ENCODE data around the gene SLC25A1. TPM values are rescaled to one million over a fixed set of nuclear protein-coding genes. Genes with fewer than 3 reads are reported as not detected.

The SLC25A1 gene
- total RNA-seq, 1 experiment from 2014 or later = 151 TPM

DNA sequence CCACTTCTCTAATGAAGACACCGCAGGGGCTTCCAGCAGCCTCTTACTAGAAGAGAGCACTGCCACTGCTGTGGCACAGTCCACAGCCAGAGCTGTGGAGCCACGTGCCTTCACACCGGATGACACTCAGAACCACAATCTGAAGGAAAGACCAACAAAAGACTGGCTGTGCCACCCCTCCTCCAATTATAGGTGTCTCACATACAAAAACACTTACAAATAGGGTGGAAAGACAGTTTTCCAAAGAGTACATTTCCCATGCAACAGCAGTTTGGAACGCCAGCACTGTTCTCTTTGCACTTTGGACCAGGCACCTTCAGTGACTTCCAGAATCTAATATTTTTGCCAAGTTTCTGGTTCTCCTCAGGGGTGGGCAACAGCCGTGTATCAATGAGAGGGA is 38.0 kb upstream of the SLC25A1 start:
- peaks cover 11 to 25% (median 17%) of the 10 kb centered on the region in 3 experiments; a peak in 6 of 7 replicates for H3K36me3 Mint-ChIP-seq (ENCODE audit: insufficient read depth in 1 of 3, low read depth in 3 of 3)
- H2AFZ ChIP-seq (ENCODE audit: low read length) = no peak overlapping the region

More for the DNA sequence above, 38.0 kb upstream of the SLC25A1 start:
- H3K79me2 ChIP-seq (ENCODE audit: insufficient read depth, low read length) = no peaks in the 10 kb centered on the region
- no peak overlapping the region for H3K23ac ChIP-seq (ENCODE audit: insufficient read length, low read depth, low read length)
- no peaks in the 10 kb centered on the region for H4K20me1 ChIP-seq (ENCODE audit: control insufficient read depth, insufficient read depth, insufficient read length)
- no peaks in the 10 kb centered on the region for H3K9me3 Mint-ChIP-seq
- H3K56ac ChIP-seq (ENCODE audit: insufficient read length, low read depth, low read length) = no peak overlapping the region
- no peak for DNase-seq
- H3K9me3 ChIP-seq (ENCODE audit: control insufficient read depth, low read depth, low read length) = no peaks in the 10 kb centered on the region
- H3T11ph ChIP-seq (ENCODE audit: low read length) = no peak overlapping the region
- H4K91ac ChIP-seq (ENCODE audit: insufficient read length, low read depth, low read length) = no peak overlapping the region
- H4K5ac ChIP-seq (ENCODE audit: insufficient read length, low read depth, low read length) = no peak overlapping the region
- no peaks in the 10 kb centered on the region for H3K27me3 ChIP-seq (ENCODE audit: insufficient read depth, low read length)
- TF ChIP-seq, protein P1, sequence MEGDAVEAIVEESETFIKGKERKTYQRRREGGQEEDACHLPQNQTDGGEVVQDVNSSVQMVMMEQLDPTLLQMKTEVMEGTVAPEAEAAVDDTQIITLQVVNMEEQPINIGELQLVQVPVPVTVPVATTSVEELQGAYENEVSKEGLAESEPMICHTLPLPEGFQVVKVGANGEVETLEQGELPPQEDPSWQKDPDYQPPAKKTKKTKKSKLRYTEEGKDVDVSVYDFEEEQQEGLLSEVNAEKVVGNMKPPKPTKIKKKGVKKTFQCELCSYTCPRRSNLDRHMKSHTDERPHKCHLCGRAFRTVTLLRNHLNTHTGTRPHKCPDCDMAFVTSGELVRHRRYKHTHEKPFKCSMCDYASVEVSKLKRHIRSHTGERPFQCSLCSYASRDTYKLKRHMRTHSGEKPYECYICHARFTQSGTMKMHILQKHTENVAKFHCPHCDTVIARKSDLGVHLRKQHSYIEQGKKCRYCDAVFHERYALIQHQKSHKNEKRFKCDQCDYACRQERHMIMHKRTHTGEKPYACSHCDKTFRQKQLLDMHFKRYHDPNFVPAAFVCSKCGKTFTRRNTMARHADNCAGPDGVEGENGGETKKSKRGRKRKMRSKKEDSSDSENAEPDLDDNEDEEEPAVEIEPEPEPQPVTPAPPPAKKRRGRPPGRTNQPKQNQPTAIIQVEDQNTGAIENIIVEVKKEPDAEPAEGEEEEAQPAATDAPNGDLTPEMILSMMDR (conservative IDR thresholded peaks at IDR 0.05) = no peak
- H3K4me1 ChIP-seq (ENCODE audit: insufficient read depth, low read length) = peaks cover 9% of the 10 kb centered on the region; the same call in 1 of the 2 replicates
- H3K27ac Mint-ChIP-seq = no peak overlapping the region
- no peaks in the 10 kb centered on the region for H3K79me1 ChIP-seq (ENCODE audit: insufficient read depth, low read depth, low read length, poor library complexity, severe bottlenecking)
- no peak overlapping the region for H2BK5ac ChIP-seq (ENCODE audit: insufficient read length, low read length)
- H3K14ac ChIP-seq (ENCODE audit: insufficient read depth, low read length) = no peak overlapping the region
- H3K4ac ChIP-seq (ENCODE audit: low read depth, low read length) = no peak overlapping the region
- H2BK20ac ChIP-seq (ENCODE audit: low read depth, low read length, poor library complexity, severe bottlenecking) = no peak overlapping the region
- H2BK15ac ChIP-seq (ENCODE audit: low read depth, low read length) = no peak overlapping the region
- H3K4me3 Mint-ChIP-seq = no peak overlapping the region
- H3K23me2 ChIP-seq (ENCODE audit: insufficient read length, low read depth, low read length, poor library complexity, severe bottlenecking) = no peaks in the 10 kb centered on the region
- H3K27ac ChIP-seq (ENCODE audit: insufficient read length, low read depth, low read length) = no peak overlapping the region
- H3K27me3 Mint-ChIP-seq (ENCODE audit: low read depth) = peaks cover 1% of the 10 kb centered on the region; the same call in 1 of the 2 replicates
- H3K18ac ChIP-seq (ENCODE audit: insufficient read length, low read depth, low read length) = no peak overlapping the region
- H3K9ac ChIP-seq (ENCODE audit: extremely low read depth, insufficient read length, low read length) = no peak overlapping the region
- H2BK120ac ChIP-seq (ENCODE audit: low read depth, low read length, poor library complexity, severe bottlenecking) = no peak overlapping the region
- no peak overlapping the region for H4K8ac ChIP-seq (replicated peaks; ENCODE audit: insufficient read length, low read depth, low read length)
- H2AK5ac ChIP-seq (ENCODE audit: insufficient read length, low read length) = no peak overlapping the region
- no CpG with 5 or more reads among the region's 5 CpGs for WGBS (ENCODE audit: extremely low coverage, insufficient read length, low lambda C conversion rate)
- H3K4me2 ChIP-seq (ENCODE audit: insufficient read depth, insufficient read length, low read length) = no peak overlapping the region
- H2BK12ac ChIP-seq (ENCODE audit: insufficient read length, low read depth, low read length) = no peak overlapping the region
- H3K4me1 Mint-ChIP-seq = peaks cover 50 to 52% of the 10 kb centered on the region in 2 experiments

Measured in H9 (cell line).